ENCODE results near the gene MANSC1. TPM values are rescaled to one million over a fixed set of nuclear protein-coding genes. Genes with fewer than 3 reads are reported as not detected.
A peak's percentile ranks its signal among the peaks of the same experiment; 100 is the strongest.

Gene MANSC1
- total and polyA plus RNA-seq, 9 of the 15 experiments (the other 6 are each of a cell fraction or from before 2014, with no cell fraction given), result 0.76 to 8.6 (median 3.1) TPM

DNA sequence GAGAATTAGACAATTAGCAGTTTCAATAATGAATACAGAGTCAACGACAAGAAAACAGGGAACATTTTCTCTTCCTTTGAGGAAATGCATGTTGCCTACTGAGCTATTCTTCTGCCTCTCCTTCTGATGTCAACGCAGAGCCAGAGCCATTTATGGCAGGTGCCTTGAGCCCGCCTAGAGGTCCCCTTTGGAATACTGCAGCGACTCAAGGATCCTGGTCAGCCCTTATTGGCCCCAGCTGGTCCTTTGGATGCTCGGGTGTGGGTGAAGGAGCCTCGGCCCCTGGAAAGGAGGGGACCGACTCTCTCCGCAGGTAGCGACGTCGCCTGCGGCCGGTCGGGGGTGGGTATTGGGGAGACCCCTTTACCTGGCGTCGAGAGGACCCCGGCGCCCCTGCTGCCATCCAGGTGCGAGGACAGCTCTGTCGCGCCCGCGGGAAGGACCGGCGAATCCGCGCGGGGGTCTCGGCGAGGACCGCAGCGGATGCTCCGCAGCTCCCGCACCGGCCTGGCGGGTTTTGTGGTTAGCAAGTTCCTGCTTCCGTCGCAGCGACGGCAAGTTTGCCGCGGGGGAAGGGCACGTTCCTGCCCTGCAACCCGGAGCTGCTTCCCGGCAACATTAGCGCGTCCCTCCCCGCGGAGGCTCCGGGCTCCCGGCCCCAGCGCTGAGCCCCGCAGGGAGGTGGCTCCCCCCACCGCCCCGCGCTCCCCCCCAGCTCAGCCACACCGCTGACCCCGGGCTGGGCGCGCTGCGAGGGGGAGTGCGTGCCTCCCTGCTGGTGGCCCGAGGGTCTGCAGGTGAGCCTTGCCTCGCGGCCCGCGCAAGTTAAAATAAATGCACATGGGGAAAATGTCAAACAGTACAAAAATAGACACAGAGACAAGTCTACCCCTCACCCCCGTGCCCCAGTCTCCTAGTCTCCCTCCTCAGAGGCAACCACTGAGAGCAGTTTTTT is at the start of gene MANSC1 (continued):
- TF ChIP-seq, protein P1, sequence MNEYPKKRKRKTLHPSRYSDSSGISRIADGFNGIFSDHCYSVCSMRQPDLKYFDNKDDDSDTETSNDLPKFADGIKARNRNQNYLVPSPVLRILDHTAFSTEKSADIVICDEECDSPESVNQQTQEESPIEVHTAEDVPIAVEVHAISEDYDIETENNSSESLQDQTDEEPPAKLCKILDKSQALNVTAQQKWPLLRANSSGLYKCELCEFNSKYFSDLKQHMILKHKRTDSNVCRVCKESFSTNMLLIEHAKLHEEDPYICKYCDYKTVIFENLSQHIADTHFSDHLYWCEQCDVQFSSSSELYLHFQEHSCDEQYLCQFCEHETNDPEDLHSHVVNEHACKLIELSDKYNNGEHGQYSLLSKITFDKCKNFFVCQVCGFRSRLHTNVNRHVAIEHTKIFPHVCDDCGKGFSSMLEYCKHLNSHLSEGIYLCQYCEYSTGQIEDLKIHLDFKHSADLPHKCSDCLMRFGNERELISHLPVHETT (CRISPR knock-in tag; conservative IDR thresholded peaks at IDR 0.05 in 1 of 2, IDR thresholded peaks at IDR 0.05 in 1 of 2), result 0 out of 4 replicates have a peak, but pooled peaks of 1 of the 2 experiments have one; percentile 25
- TF ChIP-seq KDM4B (IDR thresholded peaks at IDR 0.05; ENCODE audit: borderline replicate concordance in 2 of 2, low read depth in 1 of 2), result 0 out of 4 replicates have a peak, but pooled peaks of 1 of the 2 experiments have one; percentile 46
- TF ChIP-seq MGA (IDR thresholded peaks at IDR 0.05), result peak; percentile 73
- TF ChIP-seq PREB (CRISPR knock-in tag; IDR thresholded peaks at IDR 0.05), result no peak
- TF ChIP-seq HNRNPL (IDR thresholded peaks at IDR 0.05; ENCODE audit: low read depth, low read length), result no peak
- no peak for TF ChIP-seq NR2F6 (CRISPR knock-in tag; IDR thresholded peaks at IDR 0.05)
- TF ChIP-seq CBX3 (IDR thresholded peaks at IDR 0.05; ENCODE audit: borderline replicate concordance in 1 of 2, low read length in 2 of 2), result peak in 1 of 2 experiments; percentile 18; a peak in 1 of 3 replicates
- peak; percentile 45 for TF ChIP-seq TBP (optimal IDR thresholded peaks at IDR 0.05; ENCODE audit: low read depth, low read length)
- peak; percentile 68; the same call in 1 of the 2 replicates for TF ChIP-seq BHLHE40 (IDR thresholded peaks at IDR 0.05; ENCODE audit: low read length)

All from K562 (cell line).